ENCODE data around the gene AWAT1. TPM values are rescaled to one million over a fixed set of nuclear protein-coding genes. Genes with fewer than 3 reads are reported as not detected.

Gene AWAT1
- total RNA-seq, 1 donor from 2014 or later: not detected

GRCh38 chrX:70289168-70289792 is 54.8 kb downstream of the AWAT1 start:
- Histone ChIP-seq H3K4me1 (ENCODE audit: control insufficient read depth in 3 of 3, insufficient read depth in 3 of 3, low read length in 3 of 3) (peaks cover 7 to 9% (median 9%) of the 10 kb centered on the region in 3 donors), H3K27me3 (ENCODE audit: control insufficient read depth in 3 of 3, insufficient read depth in 3 of 3, low read length in 3 of 3) (no peaks in the 10 kb centered on the region), H3K4me3 (ENCODE audit: low read length in 3 of 3) (peak overlapping the region; percentile 58 to 84 (median 83)), H3K27ac (ENCODE audit: low read depth, low read length) (peak overlapping the region; percentile 55), H3K36me3 (ENCODE audit: control insufficient read depth in 3 of 3, insufficient read depth in 3 of 3, low read length in 3 of 3) (peaks cover 3 to 14% (median 12%) of the 10 kb centered on the region in 3 donors), H3K9me3 (ENCODE audit: control insufficient read depth in 3 of 3, low read length in 3 of 3) (no peaks in the 10 kb centered on the region), H3K9ac (ENCODE audit: low read depth in 1 of 3, low read length in 3 of 3) (peak overlapping the region; percentile 66 to 80 (median 72))

Small RNA genes lying within 50 kb of the gene (small RNA-seq; reads per million reads assigned to genes)
- gene RNA5SP507: not detected

Other genes starting within 250 kb of the AWAT1 start
- gene AWAT2, start 184.7 kb upstream of the AWAT1 start, total RNA-seq: not detected
- gene OTUD6A, start 172.2 kb upstream of the AWAT1 start, total RNA-seq: not detected
- 151 TPM for gene IGBP1, start 101.2 kb upstream of the AWAT1 start, total RNA-seq
- gene DGAT2L6, start 57.2 kb upstream of the AWAT1 start, total RNA-seq: not detected
- not detected for gene P2RY4, start 25.5 kb downstream of the AWAT1 start, total RNA-seq
- gene ARR3, start 33.7 kb downstream of the AWAT1 start, total RNA-seq: not detected
- gene RAB41, start 47.5 kb downstream of the AWAT1 start, total RNA-seq: not detected
- gene PDZD11, start 55.3 kb downstream of the AWAT1 start, total RNA-seq: 14.1 TPM
- gene KIF4A, start 55.4 kb downstream of the AWAT1 start, total RNA-seq: 3.7 TPM
- gene GDPD2, start 188.7 kb downstream of the AWAT1 start, total RNA-seq: not detected
- gene DLG3, start 210.2 kb downstream of the AWAT1 start, total RNA-seq: 7.3 TPM